Trophoblast cell (in vitro differentiated cells and primary cell): Measurements from ENCODE around the gene ESRRG.
A peak's percentile ranks its signal among the peaks of the same experiment; 100 is the strongest.

Experiments used
- DNase-seq, 2 donors: peaks; one replicate each; pipeline ENCODE4 v3.0.0-alpha.2; 2016
- H2AFZ ChIP-seq: 2 replicates; pipeline ENCODE4 v1.6.1; 2013; ENCODE audit warnings: low read length, moderate library complexity, mild to moderate bottlenecking; ENCODE audit not compliant: insufficient read depth, poor library complexity
- H2AK5ac ChIP-seq: 2 replicates; pipeline ENCODE4 v1.6.1; 2013; ENCODE audit warnings: mild to moderate bottlenecking, low read length
- H2BK120ac ChIP-seq: 2 replicates; pipeline ENCODE4 v1.6.1; 2013; ENCODE audit warnings: low read length, mild to moderate bottlenecking, moderate library complexity; ENCODE audit not compliant: insufficient read depth, poor library complexity
- H2BK12ac ChIP-seq: 2 replicates; pipeline ENCODE4 v1.6.1; 2013; ENCODE audit warnings: mild to moderate bottlenecking, low read length, moderate library complexity
- H2BK5ac ChIP-seq: 2 replicates; pipeline ENCODE4 v1.6.1; 2013; ENCODE audit warnings: low read length, low read depth, moderate library complexity, mild to moderate bottlenecking; ENCODE audit not compliant: poor library complexity
- H3K14ac ChIP-seq: 2 replicates; pipeline ENCODE4 v1.6.1; 2013; ENCODE audit warnings: mild to moderate bottlenecking, low read length
- H3K18ac ChIP-seq: 2 replicates; pipeline ENCODE4 v1.6.1; 2013; ENCODE audit warnings: mild to moderate bottlenecking, low read length
- H3K23ac ChIP-seq: 2 replicates; pipeline ENCODE4 v1.6.1; 2013; ENCODE audit warnings: low read length
- H3K27ac ChIP-seq: 2 replicates; pipeline ENCODE4 v1.5.1; 2013; ENCODE audit warnings: low read depth, mild to moderate bottlenecking, inconsistent platforms, low read length, moderate library complexity
- H3K27me3 ChIP-seq: 2 replicates; pipeline ENCODE4 v1.6.1; 2013; ENCODE audit warnings: inconsistent platforms, mild to moderate bottlenecking, low read length, moderate library complexity; ENCODE audit not compliant: insufficient read depth
- H3K36me3 ChIP-seq, 2 experiments: 1 replicate in 1 of 2; 2 replicates in 1 of 2; pipeline ENCODE4 v1.6.1; 2013; ENCODE audit warnings: low read length in 2 of 2, mild to moderate bottlenecking in 2 of 2, moderate library complexity in 1 of 2; ENCODE audit not compliant: insufficient read depth in 2 of 2, control insufficient read depth in 1 of 2
- H3K4ac ChIP-seq: 2 replicates; pipeline ENCODE4 v1.6.1; 2013; ENCODE audit warnings: low read depth, mild to moderate bottlenecking, low read length, moderate library complexity
- H3K4me1 ChIP-seq, 2 experiments: 1 replicate in 1 of 2; 2 replicates in 1 of 2; pipeline ENCODE4 v1.6.1; 2013; ENCODE audit warnings: low read length in 2 of 2, mild to moderate bottlenecking in 2 of 2, moderate library complexity in 1 of 2; ENCODE audit not compliant: insufficient read depth in 2 of 2, control insufficient read depth in 1 of 2
- H3K4me2 ChIP-seq: 2 replicates; pipeline ENCODE4 v1.6.1; 2013; ENCODE audit warnings: inconsistent platforms, mild to moderate bottlenecking, low read length, moderate library complexity
- H3K4me3 ChIP-seq: 2 replicates; pipeline ENCODE4 v1.5.1; 2013; ENCODE audit warnings: mild to moderate bottlenecking, low read depth, low read length, inconsistent platforms
- H3K79me1 ChIP-seq: one replicate; pipeline ENCODE4 v1.6.1; 2013; ENCODE audit warnings: low read length
- H3K79me2 ChIP-seq: 2 replicates; pipeline ENCODE4 v1.6.1; 2013; ENCODE audit warnings: low read length, mild to moderate bottlenecking; ENCODE audit not compliant: control insufficient read depth, insufficient read depth, poor library complexity
- H3K9ac ChIP-seq: 2 replicates; pipeline ENCODE4 v1.6.1; 2013; ENCODE audit warnings: mild to moderate bottlenecking, low read length
- H3K9me3 ChIP-seq: 2 replicates; pipeline ENCODE4 v1.6.1; 2013; ENCODE audit warnings: low read depth, mild to moderate bottlenecking, control low read depth, inconsistent platforms, low read length; ENCODE audit not compliant: insufficient read depth
- H4K12ac ChIP-seq: 2 replicates; pipeline ENCODE4 v1.6.1; 2013; ENCODE audit warnings: low read depth, mild to moderate bottlenecking, low read length, moderate library complexity
- H4K8ac ChIP-seq: 2 replicates; pipeline ENCODE4 v1.6.1; 2013; ENCODE audit warnings: low read depth, mild to moderate bottlenecking, low read length, moderate library complexity
- H4K91ac ChIP-seq: one replicate; pipeline ENCODE4 v1.6.1; 2013; ENCODE audit warnings: low read depth, mild to moderate bottlenecking, low read length, moderate library complexity
- WGBS: extraction: QIAGEN DNeasy Blood & Tissue Kit; methylation state at CpG from one replicate; pipeline ENCODE4 v1.1.7; 2013; ENCODE audit warnings: missing lambda C conversion rate; ENCODE audit not compliant: insufficient read length, insufficient coverage; ENCODE audit errors: extremely low coverage; 5-methylcytosine and 5-hydroxymethylcytosine counted together

ESRRG gene

GRCh38 chr1:216749232-216749631, 26.0 kb upstream of the ESRRG start:
- Histone ChIP-seq H3K79me1 (no peaks in the 10 kb centered on the region), H3K14ac (no peak overlapping the region), H3K4me3 (no peak overlapping the region), H3K4me1 (no peaks in the 10 kb centered on the region), H3K27me3 (no peaks in the 10 kb centered on the region), H3K18ac (no peak overlapping the region), H3K4ac (no peak overlapping the region), H4K8ac (no peak overlapping the region), H2BK12ac (no peak overlapping the region), H4K12ac (no peak overlapping the region), H3K9ac (no peak overlapping the region), H3K79me2 (no peaks in the 10 kb centered on the region), H2AK5ac (no peak overlapping the region), H4K91ac (no peak overlapping the region), H3K23ac (no peak overlapping the region), H3K36me3 (no peaks in the 10 kb centered on the region), H3K9me3 (no peaks in the 10 kb centered on the region), H2AFZ (no peak overlapping the region), H3K4me2 (no peak overlapping the region), H2BK5ac (no peak overlapping the region), H3K27ac (no peak overlapping the region), H2BK120ac (no peak overlapping the region)
- WGBS: no CpG with 5 or more reads among the region's 9 CpGs
- no peak for DNase-seq

GRCh38 chr1:216742625-216743024, 19.4 kb upstream of the ESRRG start:
- H3K4me3 ChIP-seq: no peak overlapping the region
- no peak overlapping the region for H2BK5ac ChIP-seq
- no peak overlapping the region for H3K9ac ChIP-seq
- no peaks in the 10 kb centered on the region for H3K79me1 ChIP-seq
- no peaks in the 10 kb centered on the region for H3K4me1 ChIP-seq
- no peak overlapping the region for H2BK120ac ChIP-seq
- no peaks in the 10 kb centered on the region for H3K36me3 ChIP-seq
- H2AK5ac ChIP-seq: no peak overlapping the region
- H3K9me3 ChIP-seq: no peaks in the 10 kb centered on the region
- H3K27ac ChIP-seq: no peak overlapping the region
- no peak overlapping the region for H3K23ac ChIP-seq
- no peak overlapping the region for H3K18ac ChIP-seq
- WGBS: no CpG with 5 or more reads among the region's 2 CpGs
- no peak overlapping the region for H2AFZ ChIP-seq
- H3K4ac ChIP-seq: no peak overlapping the region
- no peaks in the 10 kb centered on the region for H3K79me2 ChIP-seq
- no peak overlapping the region for H3K4me2 ChIP-seq
- no peak overlapping the region for H4K12ac ChIP-seq
- H4K8ac ChIP-seq: no peak overlapping the region
- H3K14ac ChIP-seq: no peak overlapping the region
- H3K27me3 ChIP-seq: no peaks in the 10 kb centered on the region
- no peak overlapping the region for H2BK12ac ChIP-seq
- peak in 1 of 2 donors; percentile 64 for DNase-seq
- H4K91ac ChIP-seq: no peak overlapping the region

GRCh38 chr1:216740331-216740730, 17.1 kb upstream of the ESRRG start:
- Histone ChIP-seq H3K9ac (no peak overlapping the region), H2BK120ac (no peak overlapping the region), H3K4ac (no peak overlapping the region), H2BK5ac (no peak overlapping the region), H3K14ac (no peak overlapping the region), H3K27ac (no peak overlapping the region), H3K79me1 (no peaks in the 10 kb centered on the region), H3K9me3 (no peaks in the 10 kb centered on the region), H3K4me1 (no peaks in the 10 kb centered on the region), H3K4me3 (no peak overlapping the region), H3K23ac (no peak overlapping the region), H2BK12ac (no peak overlapping the region), H3K27me3 (no peaks in the 10 kb centered on the region), H3K18ac (no peak overlapping the region), H4K8ac (no peak overlapping the region), H3K36me3 (no peaks in the 10 kb centered on the region), H4K91ac (no peak overlapping the region), H3K4me2 (no peak overlapping the region), H4K12ac (no peak overlapping the region), H3K79me2 (no peaks in the 10 kb centered on the region), H2AFZ (no peak overlapping the region), H2AK5ac (no peak overlapping the region)
- WGBS: no CpG with 5 or more reads among the region's 2 CpGs
- DNase-seq: no peak

GRCh38 chr1:216739793-216740192, 16.6 kb upstream of the ESRRG start:
- no peak overlapping the region for H3K18ac ChIP-seq
- no peaks in the 10 kb centered on the region for H3K36me3 ChIP-seq
- no peak overlapping the region for H3K27ac ChIP-seq
- H3K79me1 ChIP-seq: no peaks in the 10 kb centered on the region
- no peaks in the 10 kb centered on the region for H3K79me2 ChIP-seq
- H4K91ac ChIP-seq: no peak overlapping the region
- no peak overlapping the region for H3K4ac ChIP-seq
- H4K12ac ChIP-seq: no peak overlapping the region
- H3K14ac ChIP-seq: no peak overlapping the region
- no peak for DNase-seq
- no peaks in the 10 kb centered on the region for H3K27me3 ChIP-seq
- no peaks in the 10 kb centered on the region for H3K4me1 ChIP-seq
- no peak overlapping the region for H2BK12ac ChIP-seq
- WGBS: no CpG with 5 or more reads among the region's 5 CpGs
- H3K4me3 ChIP-seq: no peak overlapping the region
- no peak overlapping the region for H2AFZ ChIP-seq
- H2BK120ac ChIP-seq: no peak overlapping the region
- H3K9ac ChIP-seq: no peak overlapping the region
- no peak overlapping the region for H3K4me2 ChIP-seq
- H4K8ac ChIP-seq: no peak overlapping the region
- no peak overlapping the region for H2BK5ac ChIP-seq
- H3K23ac ChIP-seq: no peak overlapping the region
- no peaks in the 10 kb centered on the region for H3K9me3 ChIP-seq
- no peak overlapping the region for H2AK5ac ChIP-seq
